CD14-positive monocyte (primary cell): ENCODE measurements around the gene ACVR1B. TPM values are rescaled to one million over a fixed set of nuclear protein-coding genes. Genes with fewer than 3 reads are reported as not detected.

Source experiments
- DNase-seq, 3 donors: peaks; one replicate each; pipeline ENCODE4 v3.0.0-alpha.2; 2011 to 2022
- H2AFZ ChIP-seq: 2 replicates; pipeline ENCODE4 v1.6.0; 2012; ENCODE audit warnings: mild to moderate bottlenecking, low read depth, low read length, inconsistent platforms; ENCODE audit not compliant: insufficient read depth, poor library complexity, severe bottlenecking
- H3K27ac ChIP-seq, 2 donors: 1 replicate in 1 of 2; 2 replicates in 1 of 2; pipeline ENCODE4 v1.5.1; 2012 to 2013; ENCODE audit warnings: low read length in 2 of 2, control low read depth in 1 of 2, inconsistent platforms in 1 of 2, low read depth in 1 of 2, mild to moderate bottlenecking in 1 of 2
- H3K27me3 ChIP-seq, 2 donors: one replicate each; pipeline versions ENCODE4 v1.6.0 to v1.6.1; 2011 to 2013; ENCODE audit warnings: low read length in 2 of 2; ENCODE audit not compliant: control insufficient read depth in 2 of 2, insufficient read depth in 2 of 2
- H3K36me3 ChIP-seq, 2 donors: replicated peaks in 1 of 2; 1 replicate in 1 of 2; 2 replicates in 1 of 2; pipeline versions ENCODE4 v1.5.1 to v1.6.1; 2012 to 2013; ENCODE audit warnings: low read length in 2 of 2, control low read depth in 1 of 2, inconsistent platforms in 1 of 2, mild to moderate bottlenecking in 1 of 2; ENCODE audit not compliant: insufficient read depth in 2 of 2, control insufficient read depth in 1 of 2
- H3K4me1 ChIP-seq, 2 donors: 1 replicate in 1 of 2; 2 replicates in 1 of 2; pipeline versions ENCODE4 v1.5.1 to v1.6.1; 2012 to 2013; ENCODE audit warnings: low read length in 2 of 2, control low read depth in 1 of 2, inconsistent platforms in 1 of 2, mild to moderate bottlenecking in 1 of 2, moderate library complexity in 1 of 2; ENCODE audit not compliant: insufficient read depth in 2 of 2, control insufficient read depth in 1 of 2
- H3K4me2 ChIP-seq: replicated peaks from 2 replicates; pipeline ENCODE3; 2012; ENCODE audit warnings: low read length, moderate library complexity, mild to moderate bottlenecking; ENCODE audit not compliant: poor library complexity, severe bottlenecking; ENCODE audit errors: extremely low read depth
- H3K4me3 ChIP-seq, 3 experiments: fragments of 200-600 bp in 1 of 3; sonication (generic) in 1 of 3; replicated peaks in 1 of 3; 1 replicate in 2 of 3; 2 replicates in 1 of 3; pipeline ENCODE4 v1.5.1; 2011 to 2013; ENCODE audit warnings: low read length in 3 of 3, mild to moderate bottlenecking in 3 of 3, control low read depth in 2 of 3, low read depth in 2 of 3, inconsistent platforms in 1 of 3, moderate library complexity in 1 of 3
- H3K79me2 ChIP-seq: 2 replicates; pipeline ENCODE4 v1.6.0; 2012; ENCODE audit warnings: mild to moderate bottlenecking, control low read depth, inconsistent platforms, low read length, moderate library complexity; ENCODE audit not compliant: insufficient read depth
- H3K9ac ChIP-seq: 2 replicates; pipeline ENCODE4 v1.6.0; 2017; ENCODE audit warnings: low read length, mild to moderate bottlenecking; ENCODE audit not compliant: insufficient read depth, poor library complexity, severe bottlenecking
- H3K9me3 ChIP-seq, 2 donors: replicated peaks in 1 of 2; 1 replicate in 1 of 2; 2 replicates in 1 of 2; pipeline versions ENCODE4 v1.5.1 to v1.6.1; 2012 to 2013; ENCODE audit warnings: low read length in 2 of 2, control low read depth in 1 of 2; ENCODE audit not compliant: control insufficient read depth in 1 of 2, insufficient read depth in 1 of 2
- H4K20me1 ChIP-seq: 2 replicates; pipeline ENCODE4 v1.6.0; 2012; ENCODE audit warnings: mild to moderate bottlenecking, low read length, control low read depth, moderate library complexity; ENCODE audit not compliant: insufficient read depth
- H3K27ac Mint-ChIP-seq, 7 donors: one replicate each; pipeline ENCODE4 v1.8.0; 2020; ENCODE audit warnings: mild to moderate bottlenecking in 7 of 7, mixed read lengths in 7 of 7, moderate library complexity in 6 of 7, inconsistent platforms in 2 of 7
- H3K27me3 Mint-ChIP-seq, 3 donors: one replicate each; pipeline ENCODE4 v1.8.0; 2021 to 2022; ENCODE audit warnings: low read depth in 3 of 3, mild to moderate bottlenecking in 3 of 3, mixed read lengths in 3 of 3, moderate library complexity in 3 of 3, inconsistent platforms in 1 of 3
- H3K36me3 Mint-ChIP-seq, 2 donors: one replicate each; pipeline ENCODE4 v1.8.0; 2020; ENCODE audit warnings: mixed read lengths in 2 of 2, inconsistent platforms in 1 of 2, mild to moderate bottlenecking in 1 of 2
- H3K4me1 Mint-ChIP-seq: one replicate; pipeline ENCODE4 v1.8.0; 2020; ENCODE audit warnings: mild to moderate bottlenecking, mixed read lengths
- H3K4me3 Mint-ChIP-seq, 2 donors: one replicate each; pipeline ENCODE4 v1.8.0; 2020; ENCODE audit warnings: mild to moderate bottlenecking in 2 of 2, mixed read lengths in 2 of 2, moderate library complexity in 1 of 2
- H3K9me3 Mint-ChIP-seq, 7 donors: one replicate each; pipeline ENCODE4 v1.8.0; 2020 to 2022; ENCODE audit warnings: mixed read lengths in 7 of 7, mild to moderate bottlenecking in 6 of 7, moderate library complexity in 6 of 7, inconsistent platforms in 2 of 7
- CTCF ChIP-seq: fragments of 200-600 bp; IDR thresholded peaks from one replicate; pipeline ENCODE4 v1.8.0; 2022; ENCODE audit warnings: antibody characterized with exemption, mild to moderate bottlenecking
- WGBS: methylation state at CpG from one replicate; pipeline ENCODE4 v1.1.5; 2013; ENCODE audit warnings: missing lambda C conversion rate; ENCODE audit not compliant: insufficient coverage; 5-methylcytosine and 5-hydroxymethylcytosine counted together
- intact Hi-C, 2 donors: fragments of 100-400 bp; cut with micrococcal nuclease; formaldehyde crosslinking; loops; one replicate each; pipeline versions ENCODE4 v1.15.0 to v1.15.1; 2023
- polyA plus RNA-seq, 3 donors: library from polyadenylated mRNA; depleted of rRNA in 1 of 3; unstranded in 2 of 3; stranded (reverse) in 1 of 3; fragments of 300-500 nt in 2 of 3; fragments of >200 nt in 1 of 3; fragmentation: Illumina TruSeq in 2 of 3; gene quantifications; 1 replicate in 2 of 3; 2 replicates in 1 of 3; pipeline ENCODE4 v1.2.3, GENCODE V29; 2012 to 2021

ACVR1B gene
- polyA plus RNA-seq, 3 donors, result 1.8 to 18.5 (median 3.9) TPM

GRCh38 chr12:51923506-51924365 lies 27.8 kb upstream of the ACVR1B start:
- peak overlapping the region; percentile 93 to 98 (median 96) for H3K27ac Mint-ChIP-seq
- H3K4me3 ChIP-seq, result peak overlapping the region in 1 of 3 experiments; percentile 60
- peaks cover 0 to 3% (median 0%) of the 10 kb centered on the region in 7 donors for H3K9me3 Mint-ChIP-seq
- peaks cover 2 to 6% (median 3%) of the 10 kb centered on the region in 3 donors for H3K27me3 Mint-ChIP-seq
- peaks cover 6 to 17% of the 10 kb centered on the region in 2 donors for H3K36me3 Mint-ChIP-seq
- peak overlapping the region; percentile 59 to 83 for H3K4me3 Mint-ChIP-seq
- H3K4me2 ChIP-seq, result peak overlapping the region; percentile 70
- intact Hi-C loops, result loop anchor here (5.0 kb wide), 3 partner anchors 34 to 59 kb away; partner anchors contain the start of gene ANKRD33 (in 1 of the 2)
- no peaks in the 10 kb centered on the region for H3K9me3 ChIP-seq
- H4K20me1 ChIP-seq, result no peaks in the 10 kb centered on the region
- peaks cover 0 to 11% of the 10 kb centered on the region in 2 donors for H3K36me3 ChIP-seq
- H3K27ac ChIP-seq, result peak overlapping the region; percentile 89 to 92
- no peaks in the 10 kb centered on the region for H3K27me3 ChIP-seq
- no peaks in the 10 kb centered on the region for H3K79me2 ChIP-seq
- TF ChIP-seq CTCF, result peak; percentile 91
- H3K4me1 Mint-ChIP-seq, result peaks cover 38% of the 10 kb centered on the region
- peak overlapping the region; percentile 42 for H3K9ac ChIP-seq
- peak; percentile 34 to 69 (median 42) for DNase-seq
- H3K4me1 ChIP-seq, result peaks cover 21 to 25% of the 10 kb centered on the region in 2 donors
- WGBS, result 1% methylated on average over 19 of the region's 31 CpGs
- peak overlapping the region; percentile 72 for H2AFZ ChIP-seq

DNA sequence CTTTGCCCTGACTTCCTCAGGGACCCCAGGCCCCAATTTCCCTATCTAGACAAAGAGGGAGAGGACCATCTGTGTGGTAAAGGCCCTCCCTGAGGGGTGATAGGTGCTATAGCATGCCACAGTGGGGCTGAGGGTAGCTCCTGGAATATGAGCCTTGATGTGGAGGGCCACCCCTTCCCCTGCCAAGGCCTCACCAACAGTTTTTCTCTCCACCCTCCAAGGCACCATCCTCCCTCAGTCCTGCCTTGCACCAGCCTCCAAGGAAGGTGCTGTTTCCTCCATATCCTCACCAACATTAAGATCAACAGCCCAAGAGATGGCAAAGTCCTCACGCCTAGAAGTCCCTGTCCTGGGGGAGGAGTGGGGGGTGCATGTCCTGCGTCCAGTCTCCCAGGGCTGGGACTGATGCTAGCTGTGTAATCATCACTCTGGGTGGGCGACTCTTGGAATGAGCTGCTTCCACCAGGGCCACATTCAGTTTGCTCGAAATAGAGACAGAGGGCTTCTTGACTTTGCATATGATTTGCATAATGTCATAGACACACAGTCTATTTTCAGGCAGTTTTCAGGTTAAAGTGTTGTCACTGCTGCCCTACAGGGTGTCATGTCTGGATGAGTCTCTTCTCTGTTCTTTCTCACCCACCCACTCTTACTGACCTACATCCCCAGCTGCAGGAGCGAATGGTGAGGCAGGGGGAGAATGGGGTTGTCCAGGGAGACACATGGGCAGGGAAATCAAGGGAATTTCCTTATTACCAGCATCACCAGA lies 26.8 kb upstream of the ACVR1B start:
- H3K4me1 Mint-ChIP-seq, result peaks cover 38% of the 10 kb centered on the region
- H3K27me3 Mint-ChIP-seq, result peaks cover 2 to 9% (median 5%) of the 10 kb centered on the region in 3 donors
- H3K4me2 ChIP-seq, result no peak overlapping the region
- no peak overlapping the region for H2AFZ ChIP-seq
- no peak overlapping the region for H3K4me3 ChIP-seq
- no peak for DNase-seq
- H3K4me3 Mint-ChIP-seq, result no peak overlapping the region
- peaks cover 0 to 3% of the 10 kb centered on the region in 2 donors for H3K36me3 ChIP-seq
- 83% methylated on average over 3 of the region's 5 CpGs for WGBS
- intact Hi-C loops, result loop anchor here (5.0 kb wide), 3 partner anchors 33 to 58 kb away; partner anchors contain the start of gene ANKRD33 (in 1 of the 2)
- H3K9me3 Mint-ChIP-seq, result peaks cover 0 to 3% (median 0%) of the 10 kb centered on the region in 7 donors
- H3K9ac ChIP-seq, result no peak overlapping the region
- H3K4me1 ChIP-seq, result peaks cover 21 to 25% of the 10 kb centered on the region in 2 donors
- no peak for TF ChIP-seq CTCF
- H3K27me3 ChIP-seq, result no peaks in the 10 kb centered on the region
- no peaks in the 10 kb centered on the region for H4K20me1 ChIP-seq
- H3K36me3 Mint-ChIP-seq, result peaks cover 6 to 9% of the 10 kb centered on the region in 2 donors
- peak overlapping the region in 1 of 7 donors; percentile 50 for H3K27ac Mint-ChIP-seq
- H3K27ac ChIP-seq, result no peak overlapping the region
- H3K79me2 ChIP-seq, result no peaks in the 10 kb centered on the region
- no peaks in the 10 kb centered on the region for H3K9me3 ChIP-seq
